HPDE6-E6E7 (cell line): ENCODE data around the gene INSC.
"Not testable (repeated sequence)": the region's sequence is repeated elsewhere in the genome, so short reads cannot be mapped to it uniquely, and the experiment has no call there.

ENCODE experiments used
- DNase-seq: peaks from one replicate; pipeline ENCODE4 v3.0.0; 2011; ENCODE audit warnings: missing footprints; ENCODE audit errors: extremely low spot score

INSC gene, protein sequence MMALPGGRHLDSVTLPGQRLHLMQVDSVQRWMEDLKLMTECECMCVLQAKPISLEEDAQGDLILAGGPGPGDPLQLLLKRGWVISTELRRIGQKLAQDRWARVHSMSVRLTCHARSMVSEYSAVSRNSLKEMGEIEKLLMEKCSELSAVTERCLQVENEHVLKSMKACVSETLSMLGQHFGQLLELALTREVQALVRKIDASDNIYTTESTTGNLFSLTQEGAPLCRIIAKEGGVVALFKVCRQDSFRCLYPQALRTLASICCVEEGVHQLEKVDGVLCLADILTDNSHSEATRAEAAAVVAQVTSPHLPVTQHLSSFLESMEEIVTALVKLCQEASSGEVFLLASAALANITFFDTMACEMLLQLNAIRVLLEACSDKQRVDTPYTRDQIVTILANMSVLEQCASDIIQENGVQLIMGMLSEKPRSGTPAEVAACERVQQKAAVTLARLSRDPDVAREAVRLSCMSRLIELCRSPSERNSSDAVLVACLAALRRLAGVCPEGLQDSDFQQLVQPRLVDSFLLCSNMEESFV

GRCh38 chr11:15114501-15115475, at the start of gene INSC:
Gene INSC (plus strand): TSS chr11:15114923. CDS start chr11:15149175, 34,252 bp downstream.
- DNase-seq: no peak

GRCh38 chr11:15069751-15070150, 45.0 kb upstream of the INSC start:
- not testable (repeated sequence) for DNase-seq

GRCh38 chr11:15071556-15072255, 43.0 kb upstream of the INSC start:
- DNase-seq: no peak

DNA sequence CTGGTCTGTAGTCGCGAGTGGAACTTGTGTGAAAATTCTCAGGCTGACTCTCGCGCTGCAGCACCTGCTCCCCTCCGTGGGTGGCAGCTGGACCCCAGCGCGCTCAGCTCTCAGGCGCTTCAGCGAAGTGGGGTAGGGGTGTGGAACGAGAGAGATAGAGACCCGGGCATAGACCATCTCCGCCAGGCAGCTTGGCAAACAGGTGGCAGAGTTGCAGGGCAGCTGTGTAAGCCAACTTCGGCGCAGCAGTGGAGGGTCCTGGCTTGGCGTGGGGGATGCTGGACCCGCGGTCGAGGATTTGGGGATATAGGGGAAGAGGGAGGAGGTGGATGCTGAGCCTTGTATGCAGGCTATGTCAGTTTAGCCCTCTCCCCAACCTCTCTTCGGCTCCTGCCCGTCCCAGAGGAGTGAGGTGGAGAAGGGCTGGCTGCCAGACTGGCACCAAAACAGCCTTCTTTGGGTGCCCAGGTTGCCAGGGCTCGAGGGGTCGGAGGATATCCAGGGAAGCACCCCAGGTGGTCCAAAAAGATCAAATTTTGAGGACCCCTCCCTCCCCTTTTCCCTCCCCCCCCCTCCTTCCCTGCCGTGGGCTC, 42.1 kb upstream of the INSC start:
- DNase-seq: no peak

DNA sequence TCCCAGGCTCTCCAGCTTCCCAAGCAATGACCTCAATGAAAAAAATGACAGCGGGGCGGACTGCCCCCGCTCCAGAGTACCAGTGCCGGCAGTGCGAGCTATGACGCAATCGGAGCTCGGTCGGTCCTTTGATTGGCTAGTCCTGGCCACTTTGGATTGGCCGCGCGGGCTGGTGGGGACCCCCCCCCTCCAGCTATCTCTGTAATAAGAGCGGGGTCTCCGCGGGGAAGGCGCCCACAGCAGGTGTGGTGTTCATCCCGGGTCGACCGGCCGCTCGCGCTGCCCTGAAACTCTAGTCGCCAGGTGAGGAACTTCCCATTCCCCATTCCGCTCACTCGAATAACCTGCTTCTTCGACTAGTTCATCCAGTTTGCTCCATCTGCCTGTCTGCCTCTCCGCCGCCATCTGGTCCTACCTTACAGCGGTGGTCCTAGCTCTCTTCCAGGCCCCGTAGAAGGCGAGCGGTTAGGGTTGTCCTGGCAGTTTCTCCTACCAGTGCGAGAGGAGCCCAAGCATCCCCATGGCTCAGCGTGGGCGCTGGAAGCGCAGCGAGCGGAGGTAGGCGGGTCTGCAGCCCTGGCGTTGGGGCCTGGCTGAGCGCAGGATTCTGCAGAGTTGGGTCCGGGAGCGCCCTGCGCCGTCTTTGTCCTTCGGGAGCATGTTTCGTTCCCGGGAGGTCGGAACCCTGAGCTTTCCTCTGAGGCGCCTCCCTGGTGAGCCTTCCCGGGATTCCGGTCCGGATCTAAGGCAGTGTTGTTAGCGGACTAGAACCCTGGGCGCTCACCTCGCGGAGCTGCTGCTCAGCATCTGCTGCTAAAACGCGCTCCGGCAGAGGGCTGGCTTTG, 41.1 kb upstream of the INSC start, which contains the start of gene CALCB:
CALCB (plus strand) TSS at position 233 of the 845 bp plus-strand sequence. CDS start 1,126 bp downstream, outside the sequence.
- DNase-seq: no peak

- no peak for DNase-seq
Measured at GRCh38 chr11:15074206-15075161, 40.2 kb upstream of the INSC start.

GRCh38 chr11:15075162-15075526, 39.6 kb upstream of the INSC start:
- no peak for DNase-seq

GRCh38 chr11:15091175-15091574, 23.5 kb upstream of the INSC start:
- no peak for DNase-seq

DNA sequence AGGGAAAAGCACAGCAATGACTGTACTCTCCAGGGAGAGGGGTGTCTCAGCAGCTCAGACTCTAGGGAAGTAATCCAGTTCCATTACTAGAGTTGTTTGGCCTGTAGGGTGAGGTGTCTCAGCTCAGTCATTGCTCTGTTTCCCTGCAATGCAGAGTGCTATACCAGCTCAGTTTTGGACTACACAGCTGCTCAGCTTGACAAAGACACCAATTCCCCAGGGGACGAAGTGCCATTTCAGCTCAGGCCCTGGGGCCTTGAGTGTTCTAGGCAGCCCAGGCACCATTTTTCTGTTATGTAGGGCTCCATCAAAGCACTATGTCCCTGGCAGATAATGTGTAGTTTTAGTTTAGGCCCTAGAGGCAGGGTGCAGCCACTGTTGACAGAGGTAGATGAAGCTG, 23.1 kb upstream of the INSC start:
- DNase-seq: no peak

- DNase-seq: no peak
Measured at GRCh38 chr11:15093432-15093831, 21.3 kb upstream of the INSC start.

DNA sequence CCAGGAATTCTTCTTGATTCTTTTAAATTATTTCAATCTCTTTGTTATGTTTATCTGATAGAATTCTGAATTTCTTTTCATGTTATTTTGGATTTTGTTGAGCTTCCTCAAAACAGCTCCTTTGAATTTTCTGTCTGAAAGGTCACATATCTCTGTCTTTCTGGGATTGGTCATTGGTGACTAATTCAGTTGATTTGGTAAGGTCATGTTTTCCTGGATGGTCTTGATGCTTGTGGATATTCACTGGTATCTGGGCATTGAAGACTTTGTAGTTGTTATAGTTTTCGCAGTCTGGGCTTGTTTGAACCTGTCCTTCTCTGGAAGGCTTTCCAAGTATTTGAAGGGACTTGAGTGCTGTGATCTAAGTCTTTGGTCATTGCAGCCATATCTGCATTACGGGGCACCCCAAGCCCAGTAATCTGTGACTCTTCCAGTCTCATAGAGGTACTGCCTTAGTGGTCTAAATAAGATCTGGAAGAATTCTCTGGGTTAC, 18.9 kb upstream of the INSC start:
- no peak for DNase-seq

- DNase-seq: no peak
Measured at GRCh38 chr11:15097411-15097810, 17.3 kb upstream of the INSC start.

DNA sequence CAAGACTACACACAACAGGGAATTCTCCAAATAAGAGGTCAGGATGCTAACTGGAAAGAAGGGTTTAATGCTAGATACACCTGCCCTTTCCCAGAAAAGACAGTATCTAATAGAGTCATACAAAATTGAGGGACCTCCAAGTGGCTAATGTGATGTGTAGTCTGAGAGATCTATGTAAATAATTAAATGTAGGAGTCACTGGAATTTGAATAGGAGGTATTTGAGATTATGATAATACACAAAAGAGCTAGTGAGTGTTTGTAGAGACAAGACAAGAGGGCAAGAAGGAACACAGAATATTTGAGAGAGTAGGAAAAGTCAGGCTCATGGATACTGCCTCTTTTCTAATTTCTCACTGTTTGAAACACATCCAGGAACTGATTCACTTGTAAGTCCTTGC, 15.5 kb upstream of the INSC start:
- no peak for DNase-seq

DNA sequence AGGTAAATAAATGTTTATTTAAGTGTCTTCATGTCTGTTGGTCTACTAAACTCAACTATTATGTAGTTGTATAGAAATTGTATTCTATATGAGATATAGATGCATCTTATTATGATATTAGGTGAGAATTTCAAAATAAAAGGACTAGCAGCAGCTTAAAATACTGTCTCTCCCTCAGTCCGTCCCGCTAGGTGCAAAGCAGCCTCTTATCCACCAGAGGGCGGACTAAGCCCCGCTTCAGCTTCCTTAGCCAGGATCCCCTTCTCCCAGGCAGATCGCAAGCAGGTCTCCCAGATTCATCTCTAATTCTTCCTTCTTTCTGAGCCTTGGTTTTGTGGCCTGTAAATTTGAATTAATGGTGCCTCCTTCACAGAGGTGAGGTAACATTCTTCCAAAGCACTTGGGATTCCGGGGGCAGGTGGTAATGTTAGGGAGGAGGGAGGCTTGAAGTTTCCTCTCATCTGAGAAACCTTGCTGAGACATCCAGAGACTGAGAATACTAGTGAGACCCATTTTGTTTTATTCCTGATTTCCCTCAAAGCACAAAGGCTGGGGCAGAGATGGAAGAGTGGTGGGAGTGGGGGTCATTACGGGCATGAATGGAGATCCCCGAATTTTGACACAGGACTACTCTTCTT, 13.5 kb upstream of the INSC start:
- peak; percentile 57 for DNase-seq

DNA sequence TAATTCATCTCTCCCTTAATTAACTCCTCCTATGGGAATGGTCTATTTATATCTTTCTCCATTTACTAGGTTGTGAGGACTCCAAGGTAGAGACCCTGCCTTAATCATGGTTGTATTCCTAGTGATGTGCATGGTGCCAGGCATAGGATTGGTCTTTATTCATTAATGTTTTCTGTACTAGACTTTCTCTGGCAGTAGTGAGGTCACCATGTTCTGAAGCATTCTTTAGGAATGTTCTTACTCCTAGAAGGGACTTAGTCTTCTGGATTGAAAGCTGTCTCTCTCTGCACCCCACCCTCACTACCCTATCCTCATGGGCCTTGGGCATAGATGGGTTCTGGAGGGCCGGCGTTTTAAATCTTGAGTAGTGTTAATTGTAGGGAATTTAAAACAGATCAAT, 10.6 kb upstream of the INSC start:
- no peak for DNase-seq

DNA sequence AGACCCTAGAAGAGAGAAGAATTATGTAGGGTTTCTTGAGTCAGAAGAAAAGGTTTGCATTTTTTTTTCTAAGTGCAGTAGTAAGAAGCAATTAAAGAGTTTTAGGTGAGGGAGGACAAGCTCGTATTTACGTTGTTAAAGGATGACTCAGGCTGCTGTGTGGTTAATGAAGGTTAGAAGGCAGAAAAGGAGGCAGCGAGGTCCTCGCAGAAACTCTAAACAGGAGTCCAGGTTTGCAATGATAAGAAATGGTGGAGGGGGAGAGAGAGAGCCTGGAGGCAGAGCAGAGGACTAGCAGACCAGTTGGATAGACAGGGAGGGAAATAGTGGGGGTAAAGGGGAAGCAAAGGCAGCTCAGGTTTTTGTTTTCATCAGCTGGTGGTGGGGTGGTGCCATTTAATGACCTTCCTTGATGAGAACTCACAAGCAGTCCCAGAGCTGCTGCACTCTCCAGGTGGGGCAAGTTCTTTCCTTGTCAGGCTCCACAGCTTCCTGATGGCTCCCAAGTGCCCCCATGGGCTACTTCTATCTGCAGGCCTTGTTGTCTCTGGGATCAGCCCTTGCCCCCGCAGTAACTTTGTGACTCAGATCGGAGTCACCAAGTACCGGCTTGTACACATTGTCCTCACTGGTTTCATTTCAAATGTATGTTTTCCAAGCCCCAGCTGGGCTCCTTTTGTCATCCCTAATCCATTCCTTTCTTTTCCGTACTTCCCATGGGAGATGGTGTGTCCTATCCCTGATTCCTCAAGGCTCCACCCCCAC, 8.3 kb upstream of the INSC start:
- peak; percentile 51 for DNase-seq

DNA sequence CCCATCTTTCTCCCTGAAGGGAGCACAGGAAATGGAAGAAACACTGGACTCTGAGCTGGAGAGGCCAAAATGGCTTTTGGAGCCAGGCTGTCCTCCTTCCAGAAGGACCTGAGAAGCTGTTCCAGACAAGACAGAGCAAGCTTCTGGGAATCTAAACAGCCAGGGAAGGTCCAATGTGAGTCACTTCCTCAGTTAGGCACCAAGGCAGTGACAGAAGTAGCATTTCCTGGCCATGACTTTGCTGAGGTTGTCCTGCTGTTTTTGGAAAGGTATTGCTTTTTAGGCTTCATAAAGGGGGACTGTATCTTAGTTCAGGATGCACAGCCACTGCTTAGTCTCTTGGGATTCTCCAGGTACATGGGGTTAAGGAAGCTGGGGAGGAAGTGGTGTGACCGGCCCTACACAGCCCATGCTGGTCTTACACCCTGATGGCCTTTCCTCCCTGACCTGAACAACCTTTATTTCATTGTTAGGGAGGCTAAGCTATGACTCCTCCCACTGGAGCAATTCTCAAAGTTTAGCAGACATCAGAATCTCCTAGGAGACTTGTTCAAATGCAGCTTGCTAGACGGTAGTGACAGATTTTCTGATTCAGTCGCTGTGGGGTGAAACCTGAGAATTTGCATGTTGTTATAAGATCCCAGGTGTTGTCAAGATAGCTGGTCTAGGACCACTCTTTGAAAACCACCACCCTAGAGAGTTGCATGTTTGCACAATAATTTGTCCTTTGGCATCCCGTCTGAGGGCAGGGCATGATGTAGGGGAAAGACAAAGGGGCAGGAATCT, 6.8 kb upstream of the INSC start:
- no peak for DNase-seq
